HG03175 (cell line): ENCODE results near the gene ASB2.

ENCODE experiments used
- ATAC-seq: cut with Tn5 transposase; IDR thresholded peaks from one replicate; pipeline ENCODE4 v1.9.1; 2021; ENCODE audit warnings: mild to moderate bottlenecking, moderate library complexity; ENCODE audit not compliant: unreplicated experiment

ASB2 gene

DNA sequence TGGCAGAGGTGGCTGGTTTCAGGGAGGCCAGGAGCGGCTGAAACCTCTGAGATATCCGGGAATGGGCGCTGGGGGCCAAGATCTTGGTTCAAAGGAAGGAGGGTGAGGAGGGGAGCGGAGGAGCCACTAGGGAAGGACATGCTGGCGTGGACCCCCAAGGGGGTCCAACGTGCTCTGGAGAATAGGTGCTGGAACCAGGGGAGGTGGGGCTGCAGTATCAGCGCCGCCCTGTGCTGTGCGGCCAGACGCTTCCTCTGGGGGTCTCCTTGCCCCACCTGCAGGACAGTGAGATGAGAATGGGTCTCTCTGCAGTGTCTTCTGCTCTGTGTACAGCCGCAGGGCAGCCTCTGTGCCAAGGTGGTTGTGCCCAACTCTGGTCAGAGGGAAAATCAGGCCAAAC is 46.7 kb downstream of the ASB2 start:
- ATAC-seq: no peak

DNA sequence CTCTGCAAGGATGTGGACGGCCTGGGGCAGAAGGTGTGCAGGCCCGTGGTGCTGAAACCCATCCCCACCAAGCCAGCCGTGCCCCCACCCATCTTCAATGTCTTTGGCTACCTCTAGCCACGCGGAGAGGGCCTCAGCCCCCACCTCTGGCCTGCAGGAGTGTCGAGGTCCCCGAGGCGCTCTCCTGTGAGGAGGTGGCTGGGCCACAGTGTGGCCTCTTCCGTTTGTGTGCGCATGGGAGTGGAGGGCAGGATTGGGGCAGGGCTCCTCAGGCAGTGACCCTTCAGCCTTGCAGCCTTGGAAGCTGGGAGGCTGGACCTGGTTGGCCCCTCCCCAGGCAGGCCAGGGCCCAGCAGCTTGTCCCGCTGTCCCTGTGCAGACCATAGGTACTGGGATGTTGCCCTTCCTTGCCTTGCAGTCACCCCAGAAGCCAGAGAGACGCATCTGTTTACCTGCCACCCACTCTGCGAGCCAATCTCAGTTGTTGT is 47.3 kb downstream of the ASB2 start:
- ATAC-seq: no peak

DNA sequence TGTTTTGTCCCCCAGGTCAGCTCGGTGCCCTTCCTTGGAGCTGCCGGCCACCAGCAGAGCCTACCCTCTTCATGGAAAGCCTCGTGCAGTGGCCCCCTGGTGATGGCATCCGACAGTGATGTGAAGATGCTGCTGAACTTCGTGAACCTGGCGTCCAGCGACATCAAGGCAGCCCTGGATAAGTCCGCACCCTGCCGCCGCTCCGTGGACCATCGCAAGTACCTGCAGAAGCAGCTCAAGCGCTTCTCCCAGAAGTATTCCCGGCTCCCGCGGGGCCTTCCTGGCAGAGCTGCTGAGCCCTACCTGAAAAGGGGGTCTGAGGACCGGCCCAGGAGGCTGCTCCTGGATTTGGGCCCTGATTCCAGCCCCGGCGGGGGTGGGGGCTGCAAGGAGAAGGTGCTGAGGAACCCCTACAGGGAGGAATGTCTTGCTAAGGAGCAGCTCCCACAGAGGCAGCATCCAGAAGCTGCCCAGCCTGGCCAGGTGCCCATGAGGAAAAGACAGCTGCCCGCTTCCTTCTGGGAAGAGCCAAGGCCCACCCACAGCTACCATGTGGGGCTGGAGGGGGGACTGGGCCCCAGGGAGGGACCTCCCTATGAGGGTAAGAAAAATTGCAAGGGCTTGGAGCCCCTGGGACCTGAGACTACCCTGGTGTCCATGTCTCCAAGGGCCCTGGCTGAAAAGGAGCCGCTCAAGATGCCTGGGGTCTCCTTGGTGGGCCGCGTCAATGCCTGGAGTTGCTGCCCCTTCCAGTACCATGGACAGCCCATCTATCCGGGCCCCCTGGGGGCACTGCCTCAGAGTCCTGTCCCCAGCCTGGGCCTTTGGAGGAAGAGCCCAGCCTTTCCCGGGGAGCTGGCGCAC is 48.0 kb downstream of the ASB2 start:
- no peak for ATAC-seq

DNA sequence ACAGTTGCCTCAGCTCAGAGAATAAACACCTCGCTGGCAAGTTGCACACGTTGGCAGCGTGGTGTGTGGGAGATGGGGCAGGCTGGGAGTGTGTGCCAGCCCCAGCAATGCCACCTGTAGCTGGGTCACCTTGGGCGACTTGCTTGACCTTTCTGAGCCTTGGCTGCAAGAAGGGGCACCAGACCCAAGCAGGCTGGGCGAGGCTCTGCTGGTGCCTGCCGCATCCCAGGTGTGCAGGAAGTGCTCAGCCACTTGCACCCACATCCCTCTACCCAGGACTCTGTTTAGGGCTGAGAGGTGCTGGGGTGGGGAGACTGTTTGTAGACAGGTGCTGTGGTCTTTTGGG is 48.6 kb downstream of the ASB2 start:
- no peak for ATAC-seq

DNA sequence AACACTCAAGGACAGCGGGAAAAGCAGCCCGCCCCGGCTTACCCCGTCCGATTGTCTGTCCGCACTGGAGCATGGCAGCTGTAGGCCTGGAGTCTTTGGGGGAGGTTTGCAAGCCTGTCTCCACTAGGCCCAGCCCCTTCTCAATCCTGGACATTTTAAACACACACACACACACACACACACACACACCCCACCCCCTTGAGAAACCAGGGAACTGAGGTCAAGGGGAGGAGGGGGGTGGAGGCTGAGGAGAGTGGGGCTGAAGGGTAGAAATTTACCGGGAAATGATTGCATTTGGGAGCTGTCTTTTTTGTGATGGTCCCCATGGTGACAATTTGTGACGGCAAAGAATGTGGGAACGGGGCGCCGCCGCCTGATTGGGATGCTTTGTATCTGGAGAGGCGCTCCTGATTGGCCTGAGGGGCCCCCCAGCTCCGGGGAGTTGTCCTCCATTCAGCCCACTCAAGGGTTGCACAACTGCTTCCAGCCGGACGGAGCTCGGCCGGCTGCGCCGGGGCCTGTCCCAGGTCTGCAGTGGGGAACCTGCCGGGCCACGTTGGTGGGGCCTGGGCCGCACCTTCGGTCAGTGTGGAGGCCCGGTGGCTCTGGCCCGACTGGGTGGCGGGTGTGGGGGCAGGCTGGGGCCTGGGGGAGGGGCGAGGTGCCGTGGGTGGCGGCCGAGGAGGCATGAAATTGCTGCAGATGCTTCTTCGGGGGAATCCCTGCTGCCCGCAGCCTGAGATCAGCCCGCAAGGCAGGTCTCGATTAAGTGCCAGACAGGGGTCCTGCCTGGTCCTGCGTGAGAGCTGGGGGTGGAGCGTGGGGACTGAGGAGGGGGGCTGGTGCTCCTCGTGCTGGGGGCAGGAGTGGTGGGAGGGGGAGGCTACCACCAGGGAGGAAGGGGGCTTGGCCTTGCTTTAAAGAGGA is 49.2 kb downstream of the ASB2 start, which contains the start of gene FAM181A:
TSS of gene FAM181A (plus strand) at position 472 of the 927 bp plus-strand sequence. CDS start 942 bp downstream, outside the sequence.
- ATAC-seq: no peak

DNA sequence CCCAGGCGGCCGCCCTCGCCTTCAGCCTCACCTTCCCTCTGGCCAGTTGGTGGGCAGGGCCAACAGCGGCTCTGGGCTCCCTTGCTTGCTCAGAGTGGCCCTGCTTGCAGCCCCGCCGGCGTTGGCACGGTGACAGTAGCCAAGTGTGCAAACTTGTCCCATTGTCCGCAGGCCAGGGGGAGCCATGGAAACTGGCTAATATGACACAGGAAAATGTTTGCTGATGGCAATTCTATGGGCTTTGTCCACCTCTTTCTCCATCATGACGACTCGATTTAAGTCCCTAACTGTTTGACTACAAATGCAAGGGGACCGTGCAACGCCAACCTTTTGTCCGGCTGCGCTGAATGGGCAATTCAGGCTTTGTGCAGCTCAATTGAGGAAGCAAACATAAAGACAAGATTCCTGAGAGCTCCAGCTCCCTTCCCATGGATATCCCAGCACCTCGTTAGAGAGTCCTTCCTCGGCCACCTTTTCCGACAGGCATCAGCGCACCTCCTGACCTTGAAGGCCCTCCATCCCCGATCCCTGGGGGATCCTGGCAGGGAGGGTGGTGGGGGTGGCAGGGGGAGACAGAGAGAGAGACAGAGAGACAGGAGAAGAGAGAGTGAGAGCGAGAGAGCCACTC is 50.0 kb downstream of the ASB2 start:
- no peak for ATAC-seq

DNA sequence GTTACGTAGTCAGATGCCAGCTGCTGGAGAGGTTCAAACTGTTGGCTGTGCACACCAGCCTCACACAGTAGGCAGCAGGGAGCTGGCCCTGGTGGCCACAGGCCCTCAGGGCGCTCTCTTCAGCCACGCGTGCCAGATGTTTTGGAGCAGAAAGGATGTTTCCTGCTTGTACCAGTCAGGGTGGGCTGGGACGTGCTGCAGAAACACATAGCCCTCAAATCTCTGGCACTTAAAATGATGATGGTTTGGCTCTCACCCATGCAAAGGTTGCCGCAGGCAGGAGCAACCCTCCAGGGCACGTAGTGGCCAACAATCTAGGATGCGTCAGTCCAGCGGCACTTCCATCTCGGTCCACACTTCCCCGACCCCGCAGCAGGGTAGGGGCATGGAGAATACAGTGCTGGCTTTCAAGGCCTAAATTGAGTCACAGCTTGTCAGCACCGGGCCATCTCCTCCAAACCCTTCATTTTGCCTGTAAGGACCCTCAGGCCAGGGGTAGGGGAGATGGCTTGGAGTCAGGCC is 50.9 kb downstream of the ASB2 start:
- ATAC-seq: no peak

DNA sequence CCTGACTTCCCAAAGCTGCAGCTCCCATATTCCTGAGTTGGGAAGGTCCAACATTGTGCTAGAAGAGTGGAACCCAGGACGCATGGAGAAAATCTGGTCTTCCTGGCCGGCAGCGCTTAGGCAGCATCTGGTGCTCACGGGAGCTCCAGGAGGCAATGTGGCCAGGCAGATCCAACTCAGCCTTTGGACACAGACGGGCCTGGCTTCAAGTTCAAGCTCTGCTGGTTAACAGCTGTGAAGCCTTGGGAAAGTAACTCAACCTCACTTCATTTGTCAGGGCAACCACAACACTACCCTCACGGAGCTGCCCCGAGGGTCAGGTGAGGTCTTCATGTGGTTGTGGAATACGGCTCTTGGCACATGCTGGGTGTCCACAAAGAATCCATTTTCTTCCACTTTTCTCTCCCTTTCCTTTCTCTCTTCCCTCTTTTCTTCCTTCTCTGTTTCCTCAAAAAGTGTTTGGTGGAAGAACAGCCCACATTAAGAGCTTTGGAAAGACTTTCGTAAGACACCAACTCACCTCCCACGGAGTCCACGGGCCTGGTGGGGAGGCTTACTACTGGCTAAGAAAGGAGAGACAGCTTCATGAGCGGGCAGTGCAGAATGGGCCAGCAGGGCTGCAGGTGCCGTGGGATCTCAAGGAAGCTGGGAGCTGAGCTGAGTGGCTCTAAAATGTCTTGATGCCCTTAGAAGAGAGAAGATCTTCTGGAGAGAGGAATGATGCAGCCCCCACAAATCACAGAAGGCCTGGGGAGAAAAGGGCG is 51.6 kb downstream of the ASB2 start:
- no peak for ATAC-seq

DNA sequence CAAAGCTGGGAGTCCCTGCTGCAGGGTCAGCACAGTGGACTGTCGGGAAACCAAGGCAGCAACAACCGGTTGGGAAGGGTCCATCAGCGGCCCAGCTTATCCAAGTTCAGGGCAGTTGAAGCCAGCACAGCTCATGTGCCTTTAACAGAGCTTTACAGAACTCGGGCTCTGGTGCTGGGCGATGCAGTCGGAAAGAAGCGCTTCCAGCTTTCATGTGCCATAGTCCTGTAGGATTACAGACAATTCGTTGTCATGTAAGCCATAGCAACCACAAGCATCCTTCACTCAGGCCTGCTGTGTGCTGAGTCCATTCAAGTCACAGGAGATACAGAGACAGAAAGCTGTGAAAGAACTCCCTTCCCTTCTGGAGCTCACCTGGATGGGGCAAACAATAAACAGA is 52.7 kb downstream of the ASB2 start:
- no peak for ATAC-seq

DNA sequence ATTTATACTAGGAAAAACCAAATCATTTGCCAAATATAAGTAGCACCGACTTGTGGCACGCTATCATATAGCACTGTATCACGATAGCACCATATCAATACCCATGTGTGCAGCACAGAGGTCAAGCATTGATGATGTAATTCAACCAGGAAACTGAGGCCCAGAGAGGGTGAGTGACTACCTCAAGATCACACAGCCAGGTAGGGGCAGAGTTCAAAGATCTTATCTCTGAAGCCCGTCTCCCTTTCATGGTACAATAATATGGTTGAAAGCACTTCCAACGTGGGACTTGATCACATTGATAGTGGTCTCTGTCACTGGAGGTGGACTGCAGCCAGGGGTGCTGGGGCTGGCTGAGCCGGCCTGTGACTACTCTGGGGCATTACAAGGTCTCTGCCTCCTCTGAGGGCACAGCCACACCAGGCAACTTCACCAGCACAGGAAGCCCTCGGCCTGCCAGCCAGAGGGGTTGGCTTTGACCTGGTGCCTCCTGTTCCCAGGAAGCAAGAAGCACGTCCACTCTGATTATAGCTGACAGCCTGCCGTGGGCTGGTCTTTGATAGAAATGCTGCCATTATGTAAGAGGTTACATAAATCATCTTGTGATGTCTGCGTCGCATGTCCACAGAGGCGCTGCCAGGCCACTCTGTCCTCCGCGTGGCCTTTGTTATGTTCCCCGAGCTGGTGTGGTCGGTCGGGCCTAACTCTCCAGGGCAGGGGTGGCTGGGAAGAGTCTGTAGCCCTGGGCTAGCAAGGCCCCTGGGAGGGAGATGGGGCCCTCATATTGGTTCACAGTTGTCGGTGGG is 55.2 kb downstream of the ASB2 start:
- no peak for ATAC-seq

DNA sequence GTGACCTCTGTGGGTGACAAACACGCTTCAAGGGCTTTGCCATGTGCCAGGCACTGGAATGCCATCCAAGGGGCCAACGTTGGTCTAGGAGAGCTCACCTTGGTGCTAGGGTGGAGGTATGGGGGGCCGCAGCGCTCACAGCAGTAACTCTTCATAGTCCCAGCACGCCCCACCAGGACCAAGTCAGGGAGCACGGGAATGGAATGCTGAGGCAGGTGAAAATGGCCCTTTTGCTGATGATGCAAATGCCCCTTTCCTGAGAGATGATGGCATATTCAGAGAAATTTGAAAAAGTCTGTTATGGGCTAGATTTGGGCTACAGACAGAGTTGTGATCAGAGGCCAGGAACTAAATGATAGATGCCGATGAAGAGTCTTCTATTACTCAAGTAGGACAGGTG is 59.2 kb downstream of the ASB2 start:
- no peak for ATAC-seq

DNA sequence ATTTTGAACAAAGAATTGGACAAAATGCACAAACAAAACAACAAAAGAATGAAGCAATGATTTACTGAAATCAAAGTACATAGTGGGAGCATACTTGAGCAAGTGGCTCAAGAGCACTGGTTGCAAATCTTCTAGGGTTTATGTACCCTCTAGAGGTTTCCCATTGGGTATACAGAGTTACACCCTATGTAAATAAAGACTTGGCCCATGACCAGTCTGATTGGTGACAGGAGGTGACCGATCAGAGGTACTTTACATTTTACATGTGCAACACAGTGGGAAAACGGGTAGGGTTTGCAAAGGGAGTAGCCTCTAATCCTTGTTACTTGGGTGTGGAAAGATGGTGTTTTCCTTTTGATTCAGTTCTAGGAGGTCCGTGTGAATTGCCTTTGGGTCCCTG is 59.9 kb downstream of the ASB2 start:
- ATAC-seq: no peak

DNA sequence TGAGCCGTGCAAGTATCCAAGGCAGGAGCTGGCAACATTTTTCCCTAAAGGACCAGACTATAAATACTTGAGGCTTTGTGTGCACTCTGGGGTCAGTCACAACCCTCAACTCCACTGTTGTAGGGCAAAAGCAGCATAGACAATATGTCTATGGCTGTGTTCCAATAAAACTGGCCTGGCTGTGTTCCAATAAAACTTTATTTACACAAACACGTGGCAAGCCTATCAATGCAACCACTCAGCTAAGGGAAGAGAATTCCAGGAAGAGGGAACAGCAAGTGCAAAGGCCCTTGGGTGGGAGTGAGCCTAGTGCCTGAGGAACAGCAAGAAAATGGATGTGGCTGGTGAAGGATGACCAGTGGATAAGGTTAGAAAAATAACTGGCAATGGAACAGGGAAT is 60.6 kb downstream of the ASB2 start:
- ATAC-seq: no peak

DNA sequence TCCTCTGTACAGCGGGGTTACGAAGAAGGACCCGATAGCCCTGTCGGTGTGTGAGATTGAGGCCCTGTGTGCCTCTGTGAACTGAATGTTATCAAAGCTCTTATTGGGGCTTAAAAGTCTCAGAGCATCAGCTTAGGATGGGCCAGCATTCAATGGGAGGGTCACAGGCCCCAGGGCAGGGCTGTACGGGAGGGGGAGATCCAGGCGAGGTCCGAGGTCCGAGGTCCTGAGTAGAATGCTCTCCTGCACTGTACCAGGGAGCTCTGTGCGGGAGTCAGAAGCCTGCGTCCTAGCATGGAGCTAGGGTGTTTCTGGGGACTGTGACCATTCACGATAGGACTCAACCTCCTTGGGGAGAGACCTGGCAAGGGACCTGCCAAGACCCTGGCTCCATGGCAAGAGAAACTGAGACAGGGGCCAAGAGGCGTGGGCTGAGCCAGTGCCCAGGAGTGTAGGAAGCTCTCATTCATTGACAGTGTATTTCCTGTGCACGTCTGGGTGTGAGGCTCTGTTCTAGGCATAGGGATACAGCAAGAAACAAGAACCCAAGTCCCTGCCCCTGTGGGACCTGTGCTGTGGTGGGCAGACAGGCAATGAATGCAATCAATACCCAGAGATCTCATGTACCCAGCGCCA is 61.2 kb downstream of the ASB2 start:
- ATAC-seq: no peak

DNA sequence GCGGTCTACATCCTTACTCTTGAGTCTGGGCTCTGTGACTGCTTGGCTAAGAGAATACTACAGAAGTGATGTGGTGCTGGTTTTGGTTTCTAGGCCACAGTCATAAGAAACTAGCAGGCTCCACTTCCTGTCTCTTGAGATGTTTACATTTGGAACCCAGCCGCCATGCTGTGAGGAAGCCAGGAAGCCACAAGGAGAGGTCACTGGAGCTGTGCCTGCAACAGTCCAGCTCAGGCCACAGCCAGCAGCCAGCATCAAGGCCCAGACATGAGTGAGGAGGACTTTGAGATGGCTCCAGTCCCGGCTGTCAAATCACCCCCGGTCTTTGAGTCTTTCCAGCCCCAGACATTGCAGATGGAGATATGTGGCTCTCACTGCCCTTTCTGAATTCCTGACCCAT is 62.1 kb downstream of the ASB2 start:
- ATAC-seq: no peak

DNA sequence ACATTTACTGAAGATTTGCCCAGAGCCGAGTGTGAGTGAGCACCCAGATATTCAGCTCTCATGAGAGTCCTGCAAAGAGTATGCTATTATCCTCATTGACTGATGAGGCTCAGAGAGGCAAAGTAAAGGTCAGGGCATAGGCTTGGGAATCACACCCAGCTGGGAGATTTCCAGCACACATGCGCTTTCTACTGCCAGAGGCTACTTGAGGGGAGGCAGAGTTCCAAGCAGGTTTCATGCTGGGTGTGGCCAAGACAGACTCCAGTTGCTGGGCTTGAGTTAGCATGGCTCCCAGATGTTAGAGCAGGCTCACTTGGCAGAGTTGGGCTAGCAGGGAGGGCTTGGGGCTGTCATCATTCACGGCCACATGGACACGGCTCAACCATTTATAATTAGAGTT is 63.6 kb downstream of the ASB2 start:
- no peak for ATAC-seq

DNA sequence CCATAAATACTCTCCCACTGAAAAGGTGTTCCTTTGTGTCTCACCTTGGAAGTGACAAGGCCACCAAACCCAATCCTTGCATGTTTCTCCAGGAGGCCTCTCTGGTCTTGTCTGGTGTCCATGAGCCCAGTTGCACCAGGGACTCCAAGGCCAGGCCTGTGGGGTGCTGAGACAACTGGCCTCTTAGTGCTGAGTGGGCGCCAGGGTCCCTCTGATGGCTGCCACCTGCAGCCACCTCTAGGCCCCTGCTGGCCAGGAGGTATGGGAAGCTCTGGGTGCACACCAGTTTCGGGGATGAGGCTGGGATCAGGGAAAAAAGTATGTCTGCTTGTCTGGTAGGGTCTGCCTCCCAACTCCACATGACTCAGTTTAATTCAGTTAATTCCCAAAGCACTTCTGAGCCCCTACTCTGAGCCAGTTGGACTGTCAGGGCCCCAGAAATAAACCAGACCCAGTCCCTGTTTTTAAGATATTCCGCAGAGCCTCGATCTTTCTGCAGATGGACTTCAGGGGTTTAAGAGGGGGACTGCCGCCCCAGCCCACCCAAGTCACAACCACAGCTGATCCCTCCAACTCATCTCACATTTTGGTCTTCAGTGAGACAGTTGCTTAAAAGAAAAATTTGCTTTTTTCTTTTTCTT is 64.3 kb downstream of the ASB2 start:
- no peak for ATAC-seq

DNA sequence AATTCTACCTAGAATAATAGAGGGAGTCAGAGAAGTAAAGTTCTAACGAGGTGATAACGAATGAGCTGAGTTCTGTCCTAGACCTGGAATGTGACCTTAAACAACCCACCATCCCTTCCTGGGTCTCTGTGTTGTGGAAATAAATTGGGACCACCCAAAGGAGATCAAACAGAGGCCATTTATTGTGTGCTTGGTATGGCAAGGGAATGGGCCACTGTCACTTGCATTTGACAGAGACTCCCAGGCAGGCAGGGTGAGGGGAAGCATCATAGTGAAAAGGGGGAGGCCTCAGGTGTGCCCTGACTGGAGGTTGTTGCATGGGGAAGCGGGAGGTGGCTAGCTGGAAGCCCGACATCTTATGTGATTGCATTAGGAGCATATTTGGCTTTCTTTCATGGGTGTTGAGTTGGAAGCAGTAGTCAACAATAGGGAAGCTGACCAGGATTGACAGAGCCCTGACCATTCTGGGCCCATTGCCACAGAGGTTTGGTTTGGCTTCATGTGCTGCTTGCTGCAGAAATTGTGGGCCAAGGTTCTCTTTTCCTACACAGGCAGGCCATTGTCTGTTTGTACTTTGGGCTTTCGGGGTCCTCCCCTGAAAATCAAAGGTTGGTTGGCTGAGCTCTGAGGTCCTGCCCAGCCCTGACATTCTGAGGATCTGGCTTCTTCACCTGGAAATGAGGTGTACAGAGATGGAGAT is 66.8 kb downstream of the ASB2 start:
- ATAC-seq: no peak
